Measurements from ENCODE around the gene CNN2.

Gene CNN2

DNA sequence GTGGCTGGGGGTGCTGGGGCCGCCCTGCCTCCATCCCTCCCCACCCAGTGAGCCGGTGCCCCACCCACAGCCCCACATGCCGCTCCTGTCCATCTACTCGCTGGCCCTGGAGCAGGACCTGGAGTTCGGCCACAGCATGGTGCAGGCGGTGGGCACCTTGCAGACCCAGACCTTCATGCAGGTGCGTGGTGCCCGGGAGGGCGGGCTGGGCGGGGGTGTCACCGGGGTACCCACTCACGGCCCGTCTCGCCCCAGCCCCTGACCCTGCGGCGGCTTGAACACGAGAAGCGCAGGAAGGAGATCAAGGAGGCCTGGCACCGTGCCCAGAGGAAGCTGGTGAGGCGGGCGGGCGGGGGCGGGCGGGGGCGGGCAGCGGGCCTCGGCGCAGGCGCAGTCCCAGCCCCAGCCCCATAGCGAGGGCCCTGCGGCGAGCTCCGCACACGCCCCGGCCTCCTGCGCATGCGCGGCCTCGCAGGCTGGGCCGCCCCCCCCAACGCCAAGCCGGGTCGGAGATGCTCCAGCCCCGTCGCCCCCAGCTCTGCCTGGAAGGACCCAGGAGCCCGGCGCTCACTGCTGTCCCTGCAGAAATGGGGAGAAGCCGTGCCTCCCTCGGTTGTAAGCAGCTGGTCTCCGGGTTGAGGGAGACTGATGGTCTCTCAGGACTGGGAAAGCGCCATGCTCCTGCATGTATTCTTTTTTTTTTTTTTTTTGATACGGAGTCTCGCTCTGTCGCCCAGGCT, 48.3 kb downstream of the CNN2 start:
- DNase-seq (ENCODE audit: insufficient read length, low spot score), result peak; percentile 96
- peak; percentile 62 for FAIRE-seq

DNA sequence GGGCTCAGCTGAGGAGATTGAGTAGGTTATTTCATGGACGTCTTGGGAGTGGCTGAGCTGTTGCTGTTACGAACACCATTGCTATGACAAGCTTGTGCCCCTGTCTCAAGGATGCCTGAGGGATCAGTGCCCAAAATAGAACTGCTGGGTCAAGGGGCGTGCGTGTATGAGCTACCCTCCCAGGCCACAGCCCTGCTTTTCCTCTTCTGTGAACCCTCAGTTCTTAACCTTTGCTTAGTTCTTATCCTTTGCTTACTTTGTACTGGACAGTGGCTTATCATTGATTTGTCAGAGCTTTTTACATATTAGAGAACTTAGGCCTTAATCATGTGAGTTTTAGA, 49.6 kb downstream of the CNN2 start:
- DNase-seq (ENCODE audit: insufficient read length, low spot score) (no peak), FAIRE-seq (no peak)

DNA sequence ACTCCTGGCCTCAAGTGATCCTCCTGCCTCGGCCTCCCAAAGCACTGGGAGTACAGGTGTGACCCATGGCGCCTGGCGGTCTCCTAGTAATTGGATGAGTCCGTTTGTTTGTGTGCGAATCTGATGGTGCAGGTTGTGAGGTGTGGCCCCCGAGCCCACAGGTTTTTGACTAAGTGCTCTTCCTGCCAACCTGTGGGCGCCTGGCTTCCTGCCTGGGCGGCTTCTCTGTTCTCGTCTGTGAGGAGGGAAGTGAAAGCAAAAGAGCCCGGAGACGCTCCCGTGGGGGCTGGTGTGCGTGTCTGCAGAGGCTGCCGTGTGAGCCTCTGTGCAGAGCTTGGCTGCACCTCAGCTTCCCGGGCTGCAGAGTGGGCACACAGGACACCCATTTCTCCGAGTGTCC, 50.5 kb downstream of the CNN2 start:
- FAIRE-seq (peak; percentile 99), DNase-seq (ENCODE audit: insufficient read length, low spot score) (peak; percentile 100)

DNA sequence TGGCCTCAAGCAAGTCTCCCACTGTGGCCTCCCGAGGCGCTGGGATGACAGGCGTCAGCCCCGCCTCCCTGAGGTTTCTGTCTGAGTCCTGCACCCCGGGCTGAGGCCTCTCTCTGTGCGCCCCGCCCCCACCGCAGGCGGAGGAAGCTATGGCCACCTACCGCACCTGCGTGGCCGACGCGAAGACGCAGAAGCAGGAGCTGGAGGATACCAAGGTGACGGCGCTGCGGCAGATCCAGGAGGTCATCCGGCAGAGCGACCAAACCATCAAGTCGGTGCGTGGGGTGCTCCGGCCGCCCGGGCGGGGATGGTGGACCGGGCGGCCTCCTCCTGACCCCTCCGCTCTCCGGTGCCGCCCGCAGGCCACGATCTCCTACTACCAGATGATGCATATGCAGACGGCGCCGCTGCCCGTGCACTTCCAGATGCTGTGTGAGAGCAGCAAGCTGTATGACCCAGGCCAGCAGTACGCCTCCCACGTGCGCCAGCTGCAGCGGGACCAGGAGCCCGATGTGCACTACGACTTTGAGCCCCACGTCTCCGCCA, 53.2 kb downstream of the CNN2 start:
- no peak for FAIRE-seq
- DNase-seq (ENCODE audit: insufficient read length, low spot score), result no peak

DNA sequence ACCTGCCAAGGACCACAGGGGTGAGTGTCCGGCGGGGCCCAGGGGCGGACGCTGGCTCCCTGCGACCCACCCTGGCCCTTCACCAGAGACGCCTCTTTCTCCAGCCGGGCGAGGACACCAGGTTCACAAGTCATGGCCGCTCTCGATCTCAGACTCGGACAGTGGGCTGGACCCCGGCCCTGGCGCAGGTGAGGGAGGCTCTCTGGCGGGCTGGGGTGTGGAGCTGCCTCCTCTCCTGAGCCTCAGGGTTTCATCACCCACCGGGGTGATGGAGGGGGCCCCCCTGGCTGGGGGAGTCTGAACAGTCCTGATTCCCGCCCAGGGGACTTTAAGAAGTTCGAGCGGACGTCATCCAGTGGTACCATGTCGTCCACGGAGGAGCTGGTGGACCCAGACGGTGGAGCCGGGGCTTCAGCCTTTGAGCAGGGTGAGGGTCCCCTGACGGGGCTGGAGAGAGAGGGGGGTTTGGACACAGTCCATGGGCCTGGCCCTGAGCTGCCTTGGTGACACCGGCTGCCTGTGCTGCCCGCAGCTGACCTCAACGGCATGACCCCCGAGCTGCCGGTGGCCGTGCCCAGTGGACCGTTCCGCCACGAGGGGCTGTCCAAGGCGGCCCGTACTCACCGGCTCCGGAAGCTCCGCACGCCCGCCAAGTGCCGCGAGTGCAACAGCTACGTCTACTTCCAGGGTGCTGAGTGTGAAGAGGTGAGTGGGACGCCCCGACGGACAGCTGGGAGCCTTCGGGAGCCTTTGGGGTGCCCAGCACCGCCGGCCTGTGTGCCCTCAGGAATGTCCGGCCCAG, 54.2 kb downstream of the CNN2 start:
- DNase-seq (ENCODE audit: insufficient read length, low spot score) (no peak), FAIRE-seq (no peak)

DNA sequence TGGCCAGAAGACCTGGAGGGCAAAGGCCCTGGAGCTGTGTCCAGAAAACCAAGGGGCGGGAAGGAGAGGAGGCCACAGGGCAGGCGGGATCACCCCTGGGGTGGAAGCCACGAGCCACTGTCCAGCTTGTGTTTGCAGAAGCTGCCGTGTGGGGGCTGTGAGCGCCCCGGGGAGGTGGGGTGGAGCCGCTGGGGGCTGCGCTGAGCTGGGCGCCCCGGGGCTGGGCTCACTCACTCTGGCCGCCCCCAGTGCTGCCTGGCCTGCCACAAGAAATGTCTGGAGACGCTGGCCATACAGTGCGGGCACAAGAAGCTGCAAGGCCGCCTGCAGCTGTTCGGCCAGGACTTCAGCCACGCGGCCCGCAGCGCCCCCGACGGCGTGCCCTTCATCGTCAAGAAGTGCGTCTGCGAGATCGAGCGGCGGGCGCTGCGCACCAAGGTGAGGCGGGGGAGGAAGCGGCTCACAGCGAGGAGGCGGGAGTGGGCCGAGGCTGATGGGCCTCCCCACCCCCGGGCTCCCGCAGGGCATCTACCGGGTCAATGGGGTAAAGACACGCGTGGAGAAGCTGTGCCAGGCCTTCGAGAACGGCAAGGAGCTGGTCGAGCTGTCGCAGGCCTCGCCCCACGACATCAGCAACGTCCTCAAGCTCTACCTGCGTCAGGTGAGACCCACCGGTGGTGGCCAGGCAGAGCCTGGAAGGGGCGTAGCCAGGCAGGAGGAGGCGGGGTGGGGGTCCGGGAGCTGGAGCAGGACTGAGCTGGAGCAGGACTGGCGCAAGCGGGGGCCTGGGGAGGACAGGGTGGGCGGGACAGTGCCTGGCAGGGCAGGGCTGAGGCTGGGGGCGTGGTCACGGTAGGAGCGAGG, 55.1 kb downstream of the CNN2 start:
- DNase-seq (ENCODE audit: insufficient read length, low spot score) (no peak), FAIRE-seq (no peak)

DNA sequence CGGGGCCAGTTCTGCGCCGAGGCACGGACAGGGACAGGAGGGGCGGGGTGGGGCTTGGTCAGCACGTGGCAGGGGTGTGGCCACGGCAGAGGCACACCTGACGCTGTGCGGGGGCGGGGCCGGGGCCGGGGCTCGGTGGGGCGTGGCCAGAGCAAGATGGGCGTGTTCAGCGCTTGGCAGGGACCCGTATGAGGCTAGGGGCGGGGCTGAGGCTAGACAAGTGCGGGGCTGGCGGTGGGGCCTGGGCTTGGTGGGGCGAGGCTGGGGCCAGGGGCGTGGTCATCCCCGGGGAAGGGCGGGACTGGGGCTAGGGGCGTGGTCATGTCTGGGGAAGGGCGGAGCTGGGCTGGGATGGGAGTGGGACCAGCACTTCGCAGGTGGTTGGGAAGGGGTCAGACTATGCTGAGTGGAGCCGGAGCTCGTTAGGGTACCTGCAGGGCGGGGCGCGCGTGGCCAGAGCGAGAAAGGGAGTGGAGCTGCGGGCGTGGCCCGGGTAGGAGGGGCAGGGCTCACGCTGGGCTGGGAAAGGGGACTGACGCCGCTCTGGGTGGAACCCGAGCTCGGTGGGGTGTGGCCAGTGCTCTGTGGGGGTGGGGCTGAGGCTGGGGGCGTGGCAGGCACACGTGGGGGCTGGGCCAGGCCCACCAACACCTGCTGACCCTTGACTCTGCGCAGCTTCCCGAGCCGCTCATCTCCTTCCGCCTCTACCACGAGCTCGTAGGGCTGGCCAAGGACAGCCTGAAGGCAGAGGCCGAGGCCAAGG, 55.9 kb downstream of the CNN2 start:
- DNase-seq (ENCODE audit: insufficient read length, low spot score) (no peak), FAIRE-seq (no peak)

DNA sequence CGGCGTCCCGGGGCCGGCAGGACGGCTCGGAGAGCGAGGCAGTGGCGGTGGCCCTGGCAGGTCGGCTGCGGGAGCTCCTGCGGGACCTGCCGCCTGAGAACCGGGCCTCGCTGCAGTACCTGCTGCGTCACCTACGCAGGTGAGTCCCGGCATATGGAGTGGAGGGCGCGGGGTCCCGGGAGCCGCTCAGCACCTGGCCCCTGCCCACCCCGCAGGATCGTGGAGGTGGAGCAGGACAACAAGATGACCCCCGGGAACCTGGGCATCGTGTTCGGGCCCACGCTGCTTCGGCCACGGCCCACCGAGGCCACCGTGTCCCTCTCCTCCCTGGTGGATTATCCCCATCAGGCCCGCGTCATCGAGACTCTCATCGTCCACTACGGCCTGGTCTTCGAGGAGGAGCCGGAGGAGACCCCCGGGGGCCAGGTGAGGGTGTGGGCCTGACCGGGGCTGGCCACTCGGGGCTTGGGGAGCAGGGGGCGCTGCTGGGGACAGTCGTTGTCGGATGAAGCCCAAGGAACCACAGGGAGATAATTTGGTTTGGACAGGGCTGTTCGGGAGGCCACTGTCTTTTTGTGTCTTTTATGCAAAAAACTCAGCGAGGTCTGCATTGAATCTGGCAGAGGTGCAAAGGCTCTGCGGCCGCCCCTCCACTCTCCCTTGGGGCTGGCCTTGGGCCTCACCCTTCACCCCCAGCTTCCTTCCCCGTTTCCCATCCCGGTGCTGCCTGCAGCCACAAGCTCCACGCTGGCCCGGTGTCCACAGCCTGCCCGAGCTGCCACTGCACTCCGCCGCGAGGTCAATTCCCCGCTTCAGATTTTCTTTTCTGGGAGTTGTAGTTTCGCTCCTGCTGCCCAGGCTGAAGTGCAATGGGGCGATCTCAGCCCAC, 56.8 kb downstream of the CNN2 start:
- FAIRE-seq (no peak), DNase-seq (ENCODE audit: insufficient read length, low spot score) (no peak)

DNA sequence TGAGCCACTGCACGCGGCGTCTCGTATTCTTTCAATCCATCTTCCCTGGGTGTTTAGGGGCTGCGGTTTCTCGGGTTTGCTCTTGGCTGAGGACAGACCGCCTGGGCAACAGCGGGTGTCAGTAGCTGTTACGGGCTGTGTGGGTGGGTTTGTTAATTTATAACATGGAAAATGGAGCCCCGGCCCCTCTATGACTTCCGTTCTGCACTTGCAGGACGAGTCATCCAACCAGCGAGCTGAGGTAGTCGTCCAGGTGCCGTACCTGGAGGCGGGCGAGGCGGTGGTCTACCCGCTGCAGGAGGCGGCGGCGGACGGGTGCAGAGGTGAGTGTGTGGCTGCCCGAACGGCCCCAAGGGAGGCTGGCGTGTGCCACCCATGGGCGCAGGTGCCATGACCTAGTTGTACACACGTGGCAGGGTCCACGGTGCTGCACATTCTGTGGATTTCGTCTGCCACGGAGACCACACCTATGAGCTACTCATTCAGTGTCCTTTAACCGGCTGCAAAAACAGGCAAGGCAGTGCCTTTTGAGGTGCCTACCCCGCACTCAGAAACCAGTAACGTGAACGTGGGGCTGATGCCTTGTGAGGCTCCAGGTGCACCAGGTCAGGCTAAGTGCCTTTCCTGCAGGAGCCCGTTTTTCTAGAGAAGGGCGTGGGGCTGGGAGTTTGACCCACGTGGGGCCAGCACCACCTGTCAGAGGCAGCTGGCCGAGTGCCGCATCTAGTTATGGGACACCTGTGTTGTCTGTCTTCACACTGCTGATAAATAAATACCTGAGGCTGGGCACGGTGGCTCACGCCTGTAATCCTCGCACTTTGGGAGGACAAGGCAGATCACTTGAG, 57.8 kb downstream of the CNN2 start:
- peak; percentile 81 for FAIRE-seq
- DNase-seq (ENCODE audit: insufficient read length, low spot score), result no peak

DNA sequence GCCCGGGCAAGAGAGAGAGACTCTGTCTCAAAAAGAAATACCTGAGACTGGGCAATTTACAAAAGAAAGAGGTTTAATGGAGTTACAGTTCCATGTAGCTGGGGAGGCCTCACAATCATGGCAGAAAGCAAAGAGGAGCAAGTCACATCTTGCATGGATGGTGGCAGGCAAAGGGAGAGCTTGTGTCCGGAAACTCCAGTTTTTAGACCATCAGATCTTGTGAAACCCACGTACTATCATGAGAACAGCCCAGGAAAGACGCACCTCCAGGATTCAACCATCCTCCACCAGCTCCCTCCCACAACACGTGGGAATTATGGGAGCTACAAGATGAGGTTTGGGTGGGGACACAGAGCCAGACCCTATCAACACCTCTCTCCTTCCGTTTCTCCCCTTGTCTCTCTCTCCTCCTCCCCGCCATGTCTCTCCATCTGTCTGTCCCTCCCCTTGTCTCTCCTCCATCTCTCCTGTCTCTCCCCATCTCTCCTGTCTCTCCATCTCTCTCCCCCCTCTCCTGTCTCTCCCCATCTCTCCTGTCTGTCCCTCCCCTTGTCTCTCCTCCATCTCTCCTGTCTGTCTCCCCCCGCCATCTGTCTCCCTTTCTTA, 58.7 kb downstream of the CNN2 start:
- DNase-seq (ENCODE audit: insufficient read length, low spot score) (no peak), FAIRE-seq (no peak)

DNA sequence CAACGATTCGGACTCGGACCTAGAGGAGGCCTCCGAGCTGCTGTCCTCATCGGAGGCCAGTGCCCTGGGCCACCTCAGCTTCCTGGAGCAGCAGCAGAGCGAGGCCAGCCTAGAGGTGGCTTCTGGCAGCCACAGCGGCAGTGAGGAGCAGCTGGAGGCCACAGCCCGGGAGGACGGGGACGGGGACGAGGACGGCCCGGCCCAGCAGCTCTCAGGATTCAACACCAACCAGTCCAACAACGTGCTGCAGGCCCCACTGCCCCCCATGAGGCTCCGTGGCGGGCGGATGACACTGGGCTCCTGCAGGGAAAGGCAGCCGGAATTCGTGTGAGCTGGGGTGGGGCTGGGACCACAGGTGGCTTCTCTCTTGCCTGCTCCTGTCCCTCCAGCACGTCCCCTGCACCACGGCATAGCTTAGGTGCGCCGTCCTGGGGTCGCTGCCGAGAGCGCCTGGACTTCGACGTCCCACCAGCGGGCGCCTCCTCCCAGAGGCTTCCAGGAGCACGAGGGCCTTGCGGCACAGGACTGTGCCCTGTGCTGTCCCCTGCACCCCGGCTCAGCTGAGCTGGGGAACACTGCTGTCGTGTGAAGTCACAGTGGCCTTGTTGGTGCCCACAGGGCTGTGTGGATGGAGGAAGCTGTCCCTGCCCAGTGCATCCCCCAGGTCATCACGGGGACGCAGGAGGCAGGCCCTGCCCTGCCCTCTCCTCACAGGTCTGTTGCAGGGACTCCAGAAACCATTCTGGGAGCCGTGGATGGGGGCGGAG, 59.5 kb downstream of the CNN2 start:
- FAIRE-seq, result no peak

DNA sequence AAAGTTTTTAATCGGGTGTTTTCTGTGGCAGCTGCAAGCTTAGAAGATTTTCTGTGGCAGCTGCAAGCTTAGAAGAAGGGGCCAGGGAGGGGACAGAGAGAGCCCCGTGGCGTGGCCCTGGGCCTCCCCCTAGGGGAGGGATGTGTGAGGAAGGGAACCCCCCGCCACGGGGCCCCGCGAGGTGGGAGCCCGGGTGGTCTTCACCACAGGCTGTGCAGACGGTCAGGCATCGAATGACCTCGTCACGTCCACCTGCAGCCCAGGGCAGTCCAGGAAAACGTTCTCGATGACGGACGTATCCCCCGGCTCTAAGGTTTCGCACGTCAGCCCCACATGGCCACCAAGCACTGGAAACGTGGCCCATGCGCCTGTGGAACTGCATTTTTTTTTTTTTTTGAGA, 60.2 kb downstream of the CNN2 start:
- FAIRE-seq (no peak), DNase-seq (ENCODE audit: insufficient read length, low spot score) (no peak)

More for the DNA sequence above, 59.5 kb downstream of the CNN2 start:
- DNase-seq (ENCODE audit: insufficient read length, low spot score), result no peak

DNA sequence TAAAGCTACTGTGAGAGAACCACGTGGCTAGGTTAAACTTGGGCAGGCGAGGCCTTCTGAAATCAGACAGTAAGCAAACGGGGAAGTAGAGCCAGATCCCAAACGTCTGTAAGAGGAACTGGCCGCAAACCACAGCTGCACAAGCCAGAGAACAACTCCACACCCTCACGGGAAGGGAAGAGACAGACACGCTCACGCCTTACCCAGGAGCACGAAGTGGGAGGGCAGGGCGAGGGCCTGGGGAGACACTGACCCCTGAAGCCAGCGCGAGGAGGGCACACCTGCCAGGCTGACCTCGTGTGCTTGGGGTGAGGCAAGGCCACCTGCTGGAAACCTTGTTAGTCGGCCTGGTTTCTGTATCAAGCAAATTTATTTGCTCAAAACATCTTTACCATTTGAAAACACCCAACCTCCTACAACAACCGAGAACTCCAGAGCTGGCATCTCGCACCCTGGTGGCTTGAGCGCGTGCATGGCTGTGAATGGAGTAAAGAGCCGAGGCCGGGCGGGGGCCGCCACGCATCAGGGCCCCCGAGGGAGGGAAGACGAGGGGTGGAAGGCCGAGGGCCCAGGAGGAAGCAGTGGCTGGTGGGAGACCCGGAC, 61.5 kb downstream of the CNN2 start:
- FAIRE-seq (peak; percentile 90), DNase-seq (ENCODE audit: insufficient read length, low spot score) (no peak)

DNA sequence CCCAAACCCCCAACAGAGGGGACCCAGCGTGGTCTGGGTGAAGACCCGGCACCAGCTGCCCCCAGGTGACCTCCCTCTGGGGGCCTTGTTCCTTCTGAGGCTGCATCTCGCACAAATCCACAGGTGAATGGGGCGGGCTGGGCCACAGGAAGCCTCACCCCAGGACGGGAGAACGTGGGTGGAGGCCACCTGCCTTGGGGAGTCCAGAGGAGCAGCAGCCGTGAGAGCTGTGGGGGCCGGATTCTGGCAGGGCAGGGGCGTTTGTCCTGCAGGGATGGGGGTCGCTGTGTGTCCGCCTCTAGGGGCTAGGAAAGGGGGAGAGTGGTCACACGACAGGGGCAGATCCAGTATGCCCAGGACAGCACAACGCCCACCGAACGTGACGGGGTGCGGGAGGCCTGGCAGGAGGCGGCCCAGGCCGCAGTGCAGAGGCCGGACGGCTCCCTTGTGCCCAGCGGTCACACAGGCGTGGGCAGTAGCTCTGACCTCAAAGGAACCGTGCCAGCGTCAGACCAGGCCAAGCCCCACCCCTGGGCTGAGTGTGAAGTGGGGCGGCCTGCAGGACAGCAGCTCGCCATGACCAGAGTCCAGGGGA, 62.1 kb downstream of the CNN2 start:
- no peak for FAIRE-seq
- no peak for DNase-seq (ENCODE audit: insufficient read length, low spot score)
